ENCODE measurements around the gene GRM1. TPM values are rescaled to one million over a fixed set of nuclear protein-coding genes. Genes with fewer than 3 reads are reported as not detected.

Gene GRM1
- total and polyA plus RNA-seq, 12 donors, result under 0.01 to 1.3 (median 0.07) TPM; not detected in 3

- intact Hi-C loops (cut with DNase I), result no loop called here
- H3K4me3 ChIP-seq, result no peak overlapping the region
- TF ChIP-seq CTCF (IDR thresholded peaks at IDR 0.05) (no peak), POLR2A (IDR thresholded peaks at IDR 0.05) (no peak)
- H3K36me3 ChIP-seq (replicated peaks in 1 of 2), result no peaks in the 10 kb centered on the region
- H3K9me3 ChIP-seq (replicated peaks in 1 of 3), result no peaks in the 10 kb centered on the region
- peaks cover 23% of the 10 kb centered on the region for H3K27me3 ChIP-seq
- no peak overlapping the region for H3K27ac ChIP-seq
- no peaks in the 10 kb centered on the region for H3K4me1 ChIP-seq (replicated peaks in 1 of 2)
- DNase-seq, result no peak
- WGBS, 4 donors, result 41 to 52% (median 46%) methylated on average over 4 of the region's 4 CpGs
Observed at GRCh38 chr6:146032387-146032786, 3.5 kb downstream of the GRM1 start.

- H3K27me3 ChIP-seq, result no peaks in the 10 kb centered on the region
- TF ChIP-seq CTCF (IDR thresholded peaks at IDR 0.05) (no peak), POLR2A (IDR thresholded peaks at IDR 0.05) (no peak)
- DNase-seq, result no peak
- H3K4me1 ChIP-seq (replicated peaks in 1 of 2), result no peaks in the 10 kb centered on the region
- no peak overlapping the region for H3K27ac ChIP-seq
- H3K36me3 ChIP-seq (replicated peaks in 1 of 2), result no peaks in the 10 kb centered on the region
- intact Hi-C loops (cut with DNase I), result no loop called here
- WGBS, 4 donors, result 83 to 97% (median 95%) methylated on average over 1 of the region's 1 CpG
- H3K9me3 ChIP-seq (replicated peaks in 1 of 3), result no peaks in the 10 kb centered on the region
- no peak overlapping the region for H3K4me3 ChIP-seq
Observed at GRCh38 chr6:146040360-146040759, 11.5 kb downstream of the GRM1 start.

GRCh38 chr6:146041282-146041681, 12.4 kb downstream of the GRM1 start:
- Histone ChIP-seq H3K4me1 (replicated peaks in 1 of 2) (no peaks in the 10 kb centered on the region), H3K9me3 (replicated peaks in 1 of 3) (no peaks in the 10 kb centered on the region), H3K27me3 (no peaks in the 10 kb centered on the region), H3K27ac (no peak overlapping the region), H3K4me3 (no peak overlapping the region), H3K36me3 (replicated peaks in 1 of 2) (no peaks in the 10 kb centered on the region)
- no peak for DNase-seq
- TF ChIP-seq CTCF (IDR thresholded peaks at IDR 0.05) (no peak), POLR2A (IDR thresholded peaks at IDR 0.05) (no peak)
- 23 to 46% (median 35%) methylated on average over 1 of the region's 1 CpG for WGBS, 4 donors
- intact Hi-C loops (cut with DNase I), result no loop called here

- H3K4me1 ChIP-seq (replicated peaks in 1 of 2), result no peaks in the 10 kb centered on the region
- no peak overlapping the region for H3K4me3 ChIP-seq
- intact Hi-C loops (cut with DNase I), result no loop called here
- no peak for DNase-seq
- H3K36me3 ChIP-seq (replicated peaks in 1 of 2), result no peaks in the 10 kb centered on the region
- WGBS, 4 donors, result 58 to 68% (median 61%) methylated on average over 2 of the region's 2 CpGs
- no peaks in the 10 kb centered on the region for H3K27me3 ChIP-seq
- no peaks in the 10 kb centered on the region for H3K9me3 ChIP-seq (replicated peaks in 1 of 3)
- TF ChIP-seq POLR2A (IDR thresholded peaks at IDR 0.05), result no peak
- no peak overlapping the region for H3K27ac ChIP-seq
Observed at GRCh38 chr6:146047371-146047770, 18.5 kb downstream of the GRM1 start.

- Histone ChIP-seq H3K27me3 (no peaks in the 10 kb centered on the region), H3K36me3 (replicated peaks in 1 of 2) (no peaks in the 10 kb centered on the region), H3K4me3 (no peak overlapping the region), H3K4me1 (replicated peaks in 1 of 2) (no peaks in the 10 kb centered on the region), H3K9me3 (replicated peaks in 1 of 3) (no peaks in the 10 kb centered on the region), H3K27ac (no peak overlapping the region)
- TF ChIP-seq CTCF (IDR thresholded peaks at IDR 0.05), result no peak
- TF ChIP-seq POLR2A (IDR thresholded peaks at IDR 0.05), result no peak
- DNase-seq, result no peak
- WGBS, 4 donors, result 52 to 88% (median 70%) methylated on average over 1 of the region's 1 CpG
- intact Hi-C loops (cut with DNase I), result no loop called here
Observed at GRCh38 chr6:146050168-146050567, 21.3 kb downstream of the GRM1 start.

Measured in adrenal gland (tissue), 12 donors.